ENCODE results near the gene LGALS14.

The LGALS14 gene

GRCh38 chr19:39749981-39750380 is 45.7 kb downstream of the LGALS14 start:
- no peak for DNase-seq

DNA sequence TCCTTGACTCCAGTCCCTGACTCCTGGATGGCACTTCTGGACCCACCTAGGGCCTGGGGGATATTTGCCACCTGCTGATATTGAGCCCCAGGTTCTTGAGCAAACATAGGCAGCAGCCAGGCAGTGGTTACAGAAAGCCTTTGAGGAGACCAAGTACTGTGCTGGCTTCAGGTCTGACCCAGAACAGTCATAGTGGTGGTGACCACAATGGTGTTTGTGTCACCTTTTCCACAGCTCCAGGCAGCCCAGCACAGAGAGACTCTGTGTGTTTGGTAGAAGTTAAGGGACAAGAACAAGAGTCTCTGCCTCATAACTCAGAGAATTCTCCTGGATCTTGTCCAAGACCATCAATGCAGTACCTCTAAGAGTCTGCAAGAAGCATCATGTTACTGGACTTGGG is 48.1 kb downstream of the LGALS14 start:
- DNase-seq: no peak

DNA sequence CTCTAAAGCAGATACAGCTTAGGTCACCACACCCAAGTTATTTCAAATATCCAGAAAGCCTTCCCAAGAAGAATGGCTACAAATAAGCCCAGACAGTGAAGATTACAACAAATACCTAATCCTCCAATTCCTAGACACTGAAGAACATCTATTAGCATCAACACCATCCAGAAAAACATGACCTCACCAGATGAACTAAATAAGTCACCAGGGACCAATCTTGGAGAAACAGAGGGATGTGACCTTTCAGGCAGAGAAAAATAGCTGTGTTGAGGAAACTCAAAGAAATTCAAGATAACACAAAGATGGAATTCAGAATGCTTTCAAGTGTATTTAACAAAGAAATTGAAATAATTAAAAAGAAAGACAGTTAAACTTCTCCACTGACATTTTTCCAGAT is 48.5 kb downstream of the LGALS14 start:
- no peak for DNase-seq

- no peak for DNase-seq
These were observed 50.3 kb downstream of the LGALS14 start for GRCh38 chr19:39754544-39754943.

DNA sequence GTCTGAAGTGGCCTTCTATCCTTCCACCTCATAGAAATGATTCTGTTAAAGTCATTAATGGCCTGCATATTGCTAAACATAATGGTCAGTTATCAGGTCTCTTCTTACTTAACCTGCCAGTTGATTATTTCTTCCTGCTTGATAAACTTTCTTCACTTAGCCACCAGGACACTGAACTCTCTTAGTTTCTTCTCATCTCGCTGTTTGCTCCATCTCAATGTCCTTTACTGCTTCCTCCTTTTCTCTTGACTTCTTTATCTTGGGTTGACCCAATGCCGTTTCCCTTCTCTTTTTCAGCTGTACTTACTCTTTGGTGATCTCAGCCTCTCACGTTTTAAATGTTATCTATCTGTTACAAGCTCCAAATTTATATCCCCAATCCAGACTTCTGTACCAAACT is 50.7 kb downstream of the LGALS14 start:
- DNase-seq: no peak

All from C1 segment of cervical spinal cord (tissue), 14 donors.